ENCODE data around the gene OR4C45.
"Not testable (repeated sequence)": the region's sequence is repeated elsewhere in the genome, so short reads cannot be mapped to it uniquely, and the experiment has no call there.

Gene OR4C45

GRCh38 chr11:50074161-50074560 lies 41.5 kb downstream of the OR4C45 start:
- H3K4me3 ChIP-seq (ENCODE audit: low read length) = no peak overlapping the region
- H3K9me3 ChIP-seq (ENCODE audit: control insufficient read depth, low read length) = no peaks in the 10 kb centered on the region
- H3K36me3 ChIP-seq (ENCODE audit: control insufficient read depth, insufficient read depth, low read length, severe bottlenecking) = no peaks in the 10 kb centered on the region
- H3K9ac ChIP-seq (ENCODE audit: low read length) = no peak overlapping the region
- H3K27me3 ChIP-seq (replicated peaks; ENCODE audit: control insufficient read depth, insufficient read depth, low read length) = no peaks in the 10 kb centered on the region
- H3K4me1 ChIP-seq (ENCODE audit: control insufficient read depth, insufficient read depth, low read length) = no peaks in the 10 kb centered on the region
- DNase-seq (ENCODE audit: low read depth) = no peak

- Histone ChIP-seq H3K9me3 (ENCODE audit: control insufficient read depth, low read length) (no peaks in the 10 kb centered on the region), H3K4me3 (ENCODE audit: low read length) (no peak overlapping the region), H3K36me3 (ENCODE audit: control insufficient read depth, insufficient read depth, low read length, severe bottlenecking) (no peaks in the 10 kb centered on the region), H3K4me1 (ENCODE audit: control insufficient read depth, insufficient read depth, low read length) (no peaks in the 10 kb centered on the region), H3K27me3 (replicated peaks; ENCODE audit: control insufficient read depth, insufficient read depth, low read length) (no peaks in the 10 kb centered on the region), H3K9ac (ENCODE audit: low read length) (no peak overlapping the region)
- no peak for DNase-seq (ENCODE audit: low read depth)
Observed at GRCh38 chr11:50075856-50076255, 43.2 kb downstream of the OR4C45 start.

GRCh38 chr11:50077526-50077925 lies 44.9 kb downstream of the OR4C45 start:
- no peak overlapping the region for H3K4me3 ChIP-seq (ENCODE audit: low read length)
- H3K9me3 ChIP-seq (ENCODE audit: control insufficient read depth, low read length) = no peaks in the 10 kb centered on the region
- H3K36me3 ChIP-seq (ENCODE audit: control insufficient read depth, insufficient read depth, low read length, severe bottlenecking) = no peaks in the 10 kb centered on the region
- H3K9ac ChIP-seq (ENCODE audit: low read length) = no peak overlapping the region
- H3K27me3 ChIP-seq (replicated peaks; ENCODE audit: control insufficient read depth, insufficient read depth, low read length) = no peaks in the 10 kb centered on the region
- H3K4me1 ChIP-seq (ENCODE audit: control insufficient read depth, insufficient read depth, low read length) = no peaks in the 10 kb centered on the region
- DNase-seq (ENCODE audit: low read depth) = no peak

GRCh38 chr11:50078001-50078400 lies 45.3 kb downstream of the OR4C45 start:
- Histone ChIP-seq H3K36me3 (ENCODE audit: control insufficient read depth, insufficient read depth, low read length, severe bottlenecking) (no peaks in the 10 kb centered on the region), H3K9me3 (ENCODE audit: control insufficient read depth, low read length) (no peaks in the 10 kb centered on the region), H3K27me3 (replicated peaks; ENCODE audit: control insufficient read depth, insufficient read depth, low read length) (no peaks in the 10 kb centered on the region), H3K4me1 (ENCODE audit: control insufficient read depth, insufficient read depth, low read length) (no peaks in the 10 kb centered on the region), H3K9ac (ENCODE audit: low read length) (no peak overlapping the region), H3K4me3 (ENCODE audit: low read length) (no peak overlapping the region)
- no peak for DNase-seq (ENCODE audit: low read depth)

- H3K9me3 ChIP-seq (ENCODE audit: control insufficient read depth, low read length); DNase-seq (ENCODE audit: low read depth); H3K9ac ChIP-seq (ENCODE audit: low read length); H3K4me3 ChIP-seq (ENCODE audit: low read length); H3K4me1 ChIP-seq (ENCODE audit: control insufficient read depth, insufficient read depth, low read length); H3K27me3 ChIP-seq (replicated peaks; ENCODE audit: control insufficient read depth, insufficient read depth, low read length); H3K36me3 ChIP-seq (ENCODE audit: control insufficient read depth, insufficient read depth, low read length, severe bottlenecking): not testable (repeated sequence)
Observed at GRCh38 chr11:50078946-50079345, 46.3 kb downstream of the OR4C45 start.

GRCh38 chr11:50080256-50080655 lies 47.6 kb downstream of the OR4C45 start:
- Histone ChIP-seq H3K36me3 (ENCODE audit: control insufficient read depth, insufficient read depth, low read length, severe bottlenecking) (no peaks in the 10 kb centered on the region), H3K9ac (ENCODE audit: low read length) (no peak overlapping the region), H3K27me3 (replicated peaks; ENCODE audit: control insufficient read depth, insufficient read depth, low read length) (no peaks in the 10 kb centered on the region), H3K4me3 (ENCODE audit: low read length) (no peak overlapping the region), H3K4me1 (ENCODE audit: control insufficient read depth, insufficient read depth, low read length) (no peaks in the 10 kb centered on the region), H3K9me3 (ENCODE audit: control insufficient read depth, low read length) (no peaks in the 10 kb centered on the region)
- DNase-seq (ENCODE audit: low read depth) = no peak

All from adipocyte (in vitro differentiated cells).